PC-3 (cell line): ENCODE data around the gene PHETA1. TPM values are rescaled to one million over a fixed set of nuclear protein-coding genes. Genes with fewer than 3 reads are reported as not detected.

Experiments
- ATAC-seq: fragments of 200-7000 bp; cut with Tn5 transposase; 2 replicates; pipeline ENCODE4 v1.9.1; 2020; ENCODE audit warnings: mild to moderate bottlenecking, moderate library complexity
- BruUV-seq: library from RNA; stranded (reverse); fragments of 400-500 nt; replicated peaks from 2 replicates; lab custom pipeline; 2021; lab: Mats Ljungman, UMichigan
- CTCF ChIA-PET: fragments of 300-600 bp; sonication (Branson Sonifier 250); formaldehyde crosslinking; loops from one replicate; lab custom pipeline; 2022; ENCODE audit warnings: antibody characterized with exemption; lab: Charles Lee
- POLR2A ChIA-PET: fragments of 300-600 bp; sonication (Branson Sonifier 250); formaldehyde crosslinking; loops from one replicate; lab custom pipeline; 2022; ENCODE audit warnings: antibody characterized with exemption; ENCODE audit not compliant: unreplicated experiment; lab: Charles Lee
- DNase-seq: peaks from one replicate; pipeline ENCODE4 v3.0.0-alpha.2; 2015
- H2AFZ ChIP-seq: fragments of 300-600 bp; sonication (generic); 2 replicates; pipeline ENCODE4 v1.6.0; 2016; ENCODE audit warnings: antibody characterized with exemption, low read length
- H3F3A ChIP-seq: fragments of 300-600 bp; sonication (generic); one replicate; pipeline ENCODE4 v1.6.0; 2017; ENCODE audit warnings: antibody characterized with exemption, low read length, control low read depth, mild to moderate bottlenecking; ENCODE audit not compliant: unreplicated experiment
- H3K27ac ChIP-seq: fragments of 300-600 bp; sonication (generic); 2 replicates; pipeline ENCODE4 v1.5.1; 2016; ENCODE audit warnings: mild to moderate bottlenecking, low read length
- H3K27me3 ChIP-seq: fragments of 300-600 bp; sonication (generic); 2 replicates; pipeline ENCODE4 v1.6.1; 2016; ENCODE audit warnings: low read length, mixed read lengths
- H3K36me3 ChIP-seq: fragments of 300-600 bp; sonication (generic); 2 replicates; pipeline ENCODE4 v1.6.1; 2016; ENCODE audit warnings: low read depth, mixed run types, low read length, mixed read lengths
- H3K4me1 ChIP-seq: fragments of 300-600 bp; sonication (generic); 2 replicates; pipeline ENCODE4 v1.5.1; 2016; ENCODE audit warnings: low read length; ENCODE audit not compliant: insufficient read depth
- H3K4me2 ChIP-seq: fragments of 300-600 bp; sonication (generic); 2 replicates; pipeline ENCODE4 v1.6.0; 2016; ENCODE audit warnings: low read length
- H3K4me3 ChIP-seq: fragments of 300-600 bp; sonication (generic); 2 replicates; pipeline ENCODE4 v1.5.1; 2016; ENCODE audit warnings: mild to moderate bottlenecking, low read length, mixed read lengths
- H3K79me2 ChIP-seq: fragments of 300-600 bp; sonication (generic); 2 replicates; pipeline ENCODE4 v1.6.1; 2017; ENCODE audit warnings: low read length, mixed read lengths
- H3K9ac ChIP-seq: fragments of 300-600 bp; sonication (generic); 2 replicates; pipeline ENCODE4 v1.6.0; 2016; ENCODE audit warnings: mild to moderate bottlenecking, low read length
- H3K9me2 ChIP-seq: fragments of 300-600 bp; sonication (generic); replicated peaks from 2 replicates; pipeline ENCODE4 v1.6.1; 2016; ENCODE audit warnings: mixed run types, low read length, mixed read lengths
- H3K9me3 ChIP-seq: fragments of 300-600 bp; sonication (generic); 2 replicates; pipeline ENCODE4 v1.6.1; 2016; ENCODE audit warnings: low read length, mixed read lengths
- H4K20me1 ChIP-seq: fragments of 300-600 bp; sonication (generic); 2 replicates; pipeline ENCODE4 v1.6.1; 2016; ENCODE audit warnings: low read length, mixed read lengths
- CTCF ChIP-seq: fragments of 300-600 bp; sonication (generic); conservative IDR thresholded peaks from 2 replicates; pipeline ENCODE4 v1.5.1; 2017; ENCODE audit warnings: antibody characterized with exemption, low read depth, mild to moderate bottlenecking, low read length
- EZH2 ChIP-seq: fragments of 300-600 bp; sonication (generic); IDR thresholded peaks from one replicate; pipeline ENCODE4 v1.6.1; 2017; ENCODE audit warnings: antibody characterized with exemption, mild to moderate bottlenecking, low read length; ENCODE audit not compliant: unreplicated experiment
- EZH2phosphoT487 ChIP-seq: fragments of 300-600 bp; sonication (generic); IDR thresholded peaks from 2 replicates; pipeline ENCODE4 v1.6.1; 2018; ENCODE audit warnings: mild to moderate bottlenecking, antibody characterized with exemption, low read length, borderline replicate concordance
- intact Hi-C: fragments of 100-400 bp; cut with micrococcal nuclease; formaldehyde crosslinking; loops from 2 replicates; pipeline ENCODE4 v1.9.0; 2023
- total RNA-seq: library from RNA; depleted of rRNA; stranded (reverse); fragments of >200 nt; gene quantifications from 2 replicates; pipeline ENCODE4 v1.2.3, GENCODE V29; 2014

PHETA1 gene
- total RNA-seq, 1 experiment from 2014 or later: 18.6 TPM

GRCh38 chr12:111353603-111354295, 15.1 kb downstream of the PHETA1 start:
- no peak overlapping the region for H3K4me2 ChIP-seq
- H2AFZ ChIP-seq: no peak overlapping the region
- H3K27me3 ChIP-seq: no peaks in the 10 kb centered on the region
- intact Hi-C loops: no loop called here
- TF ChIP-seq EZH2: no peak
- TF ChIP-seq CTCF: no peak
- no peak for TF ChIP-seq EZH2phosphoT487
- no peak overlapping the region for H3K9ac ChIP-seq
- H3F3A ChIP-seq: no peaks in the 10 kb centered on the region
- ATAC-seq: no peak
- no peaks in the 10 kb centered on the region for H3K9me2 ChIP-seq
- CTCF ChIA-PET: no interaction called here
- no peaks in the 10 kb centered on the region for H3K79me2 ChIP-seq
- no peaks in the 10 kb centered on the region for H3K4me1 ChIP-seq
- BruUV-seq: no TSS peak
- no peak overlapping the region for H3K27ac ChIP-seq
- no peak for DNase-seq
- H3K9me3 ChIP-seq: no peaks in the 10 kb centered on the region
- H3K4me3 ChIP-seq: no peak overlapping the region
- H4K20me1 ChIP-seq: no peaks in the 10 kb centered on the region
- POLR2A ChIA-PET: no interaction called here
- no peaks in the 10 kb centered on the region for H3K36me3 ChIP-seq

GRCh38 chr12:111353026-111353425, 15.9 kb downstream of the PHETA1 start:
- intact Hi-C loops: no loop called here
- TF ChIP-seq EZH2 (no peak), CTCF (no peak)
- H3K27ac ChIP-seq: no peak overlapping the region
- no peaks in the 10 kb centered on the region for H3K4me1 ChIP-seq
- no peaks in the 10 kb centered on the region for H4K20me1 ChIP-seq
- CTCF ChIA-PET: no interaction called here
- H3K9me3 ChIP-seq: no peaks in the 10 kb centered on the region
- no peaks in the 10 kb centered on the region for H3K79me2 ChIP-seq
- ATAC-seq (no peak), DNase-seq (no peak)
- no peaks in the 10 kb centered on the region for H3K9me2 ChIP-seq
- H3F3A ChIP-seq: no peaks in the 10 kb centered on the region
- POLR2A ChIA-PET: no interaction called here
- H3K4me2 ChIP-seq: no peak overlapping the region
- H3K27me3 ChIP-seq: no peaks in the 10 kb centered on the region
- no peak overlapping the region for H2AFZ ChIP-seq
- no peak overlapping the region for H3K4me3 ChIP-seq
- no TSS peak for BruUV-seq
- H3K36me3 ChIP-seq: no peaks in the 10 kb centered on the region
- H3K9ac ChIP-seq: no peak overlapping the region

GRCh38 chr12:111352296-111352993, 16.4 kb downstream of the PHETA1 start:
- Histone ChIP-seq H4K20me1 (no peaks in the 10 kb centered on the region), H2AFZ (no peak overlapping the region), H3K4me2 (no peak overlapping the region), H3F3A (no peaks in the 10 kb centered on the region), H3K9me2 (no peaks in the 10 kb centered on the region), H3K79me2 (no peaks in the 10 kb centered on the region), H3K4me3 (no peak overlapping the region), H3K27me3 (no peaks in the 10 kb centered on the region), H3K4me1 (no peaks in the 10 kb centered on the region), H3K36me3 (no peaks in the 10 kb centered on the region), H3K9me3 (no peaks in the 10 kb centered on the region), H3K27ac (no peak overlapping the region), H3K9ac (no peak overlapping the region)
- ChIA-PET CTCF (no interaction called here), POLR2A (no interaction called here)
- no TSS peak for BruUV-seq
- ATAC-seq (no peak), DNase-seq (no peak)
- TF ChIP-seq EZH2phosphoT487 (no peak), CTCF (no peak), EZH2 (no peak)
- intact Hi-C loops: no loop called here
